Measurements from ENCODE around the gene TMEM247. TPM values are rescaled to one million over a fixed set of nuclear protein-coding genes. Genes with fewer than 3 reads are reported as not detected.

The TMEM247 gene
- total and polyA plus RNA-seq, 2 experiments from 2014 or later: not detected

- no peak for DNase-seq (ENCODE audit: low spot score)
- H3K27ac ChIP-seq: no peak overlapping the region
- WGBS (ENCODE audit: low lambda C conversion rate, missing lambda C conversion rate): 67% methylated on average over 6 of the region's 6 CpGs
Measured at GRCh38 chr2:46490521-46491141, 11.3 kb downstream of the TMEM247 start.

GRCh38 chr2:46492301-46492700 is 12.9 kb downstream of the TMEM247 start:
- H2AFZ ChIP-seq: no peak overlapping the region
- no peaks in the 10 kb centered on the region for H3K9me2 ChIP-seq (replicated peaks; ENCODE audit: insufficient read depth)
- H3K4me1 ChIP-seq (ENCODE audit: insufficient read depth): peaks cover 4% of the 10 kb centered on the region
- no peak overlapping the region for H3K4me2 ChIP-seq
- DNase-seq (ENCODE audit: low spot score): no peak
- H3K4me3 ChIP-seq: no peak overlapping the region
- H3K27ac ChIP-seq: no peak overlapping the region
- H3K36me3 ChIP-seq (replicated peaks; ENCODE audit: insufficient read depth, low read depth): no peaks in the 10 kb centered on the region
- 98% methylated on average over 7 of the region's 7 CpGs for WGBS (ENCODE audit: low lambda C conversion rate, missing lambda C conversion rate)
- H3K27me3 ChIP-seq: no peaks in the 10 kb centered on the region
- H3K79me2 ChIP-seq: no peaks in the 10 kb centered on the region
- H4K20me1 ChIP-seq (ENCODE audit: insufficient read depth, poor library complexity, severe bottlenecking): no peaks in the 10 kb centered on the region
- H3K9me3 ChIP-seq (ENCODE audit: low read depth): no peaks in the 10 kb centered on the region
- no peak for TF ChIP-seq EZH2phosphoT487 (IDR thresholded peaks at IDR 0.05; ENCODE audit: low read depth, severe bottlenecking, unreplicated experiment)
- no peak for TF ChIP-seq EZH2 (IDR thresholded peaks at IDR 0.05; ENCODE audit: borderline replicate concordance)
- TF ChIP-seq, protein P1, sequence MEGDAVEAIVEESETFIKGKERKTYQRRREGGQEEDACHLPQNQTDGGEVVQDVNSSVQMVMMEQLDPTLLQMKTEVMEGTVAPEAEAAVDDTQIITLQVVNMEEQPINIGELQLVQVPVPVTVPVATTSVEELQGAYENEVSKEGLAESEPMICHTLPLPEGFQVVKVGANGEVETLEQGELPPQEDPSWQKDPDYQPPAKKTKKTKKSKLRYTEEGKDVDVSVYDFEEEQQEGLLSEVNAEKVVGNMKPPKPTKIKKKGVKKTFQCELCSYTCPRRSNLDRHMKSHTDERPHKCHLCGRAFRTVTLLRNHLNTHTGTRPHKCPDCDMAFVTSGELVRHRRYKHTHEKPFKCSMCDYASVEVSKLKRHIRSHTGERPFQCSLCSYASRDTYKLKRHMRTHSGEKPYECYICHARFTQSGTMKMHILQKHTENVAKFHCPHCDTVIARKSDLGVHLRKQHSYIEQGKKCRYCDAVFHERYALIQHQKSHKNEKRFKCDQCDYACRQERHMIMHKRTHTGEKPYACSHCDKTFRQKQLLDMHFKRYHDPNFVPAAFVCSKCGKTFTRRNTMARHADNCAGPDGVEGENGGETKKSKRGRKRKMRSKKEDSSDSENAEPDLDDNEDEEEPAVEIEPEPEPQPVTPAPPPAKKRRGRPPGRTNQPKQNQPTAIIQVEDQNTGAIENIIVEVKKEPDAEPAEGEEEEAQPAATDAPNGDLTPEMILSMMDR (IDR thresholded peaks at IDR 0.05; ENCODE audit: poor library complexity): no peak

More at GRCh38 chr2:46490521-46491141, 11.3 kb downstream of the TMEM247 start:
- Histone ChIP-seq H3K4me2 (no peak overlapping the region), H3K27me3 (no peaks in the 10 kb centered on the region), H3K79me2 (no peaks in the 10 kb centered on the region), H3K4me1 (ENCODE audit: insufficient read depth) (peaks cover 4% of the 10 kb centered on the region), H2AFZ (no peak overlapping the region), H3K9me2 (replicated peaks; ENCODE audit: insufficient read depth) (no peaks in the 10 kb centered on the region), H3K9me3 (ENCODE audit: low read depth) (no peaks in the 10 kb centered on the region), H3K4me3 (no peak overlapping the region), H4K20me1 (ENCODE audit: insufficient read depth, poor library complexity, severe bottlenecking) (no peaks in the 10 kb centered on the region), H3K36me3 (replicated peaks; ENCODE audit: insufficient read depth, low read depth) (no peaks in the 10 kb centered on the region)
- TF ChIP-seq EZH2 (IDR thresholded peaks at IDR 0.05; ENCODE audit: borderline replicate concordance) (no peak), EZH2phosphoT487 (IDR thresholded peaks at IDR 0.05; ENCODE audit: low read depth, severe bottlenecking, unreplicated experiment) (no peak)
- TF ChIP-seq, protein P1 (IDR thresholded peaks at IDR 0.05; ENCODE audit: poor library complexity): no peak

- Histone ChIP-seq H3K4me1 (ENCODE audit: insufficient read depth) (peaks cover 4% of the 10 kb centered on the region), H3K9me3 (ENCODE audit: low read depth) (no peaks in the 10 kb centered on the region), H2AFZ (no peak overlapping the region), H3K4me3 (no peak overlapping the region), H3K9me2 (replicated peaks; ENCODE audit: insufficient read depth) (no peaks in the 10 kb centered on the region), H3K27me3 (peaks cover 11% of the 10 kb centered on the region), H3K79me2 (no peaks in the 10 kb centered on the region), H4K20me1 (ENCODE audit: insufficient read depth, poor library complexity, severe bottlenecking) (no peaks in the 10 kb centered on the region), H3K27ac (peak overlapping the region; percentile 24), H3K4me2 (no peak overlapping the region), H3K36me3 (replicated peaks; ENCODE audit: insufficient read depth, low read depth) (no peaks in the 10 kb centered on the region)
- 58% methylated on average over 8 of the region's 8 CpGs for WGBS (ENCODE audit: low lambda C conversion rate, missing lambda C conversion rate)
- DNase-seq (ENCODE audit: low spot score): peak; percentile 34
- TF ChIP-seq EZH2phosphoT487 (IDR thresholded peaks at IDR 0.05; ENCODE audit: low read depth, severe bottlenecking, unreplicated experiment) (no peak), EZH2 (IDR thresholded peaks at IDR 0.05; ENCODE audit: borderline replicate concordance) (no peak)
- TF ChIP-seq, protein P1 (IDR thresholded peaks at IDR 0.05; ENCODE audit: poor library complexity): no peak
Measured at GRCh38 chr2:46493241-46493970, 14.0 kb downstream of the TMEM247 start.
